Measurements from ENCODE around the gene PASD1. TPM values are rescaled to one million over a fixed set of nuclear protein-coding genes. Genes with fewer than 3 reads are reported as not detected.
"Not testable (repeated sequence)": the region's sequence is repeated elsewhere in the genome, so short reads cannot be mapped to it uniquely, and the experiment has no call there.

PASD1 gene
- total RNA-seq, 1 experiment from 2014 or later, result not detected

- no peaks in the 10 kb centered on the region for H3K27me3 ChIP-seq (ENCODE audit: low read length)
- POLR2A ChIA-PET (ENCODE audit: unreplicated experiment), result no interaction called here
- no TSS peak for BruUV-seq (replicated peaks)
Measured at GRCh38 chrX:151694661-151695582, 131.4 kb downstream of the PASD1 start, which contains the start of gene PRRG3. PRRG3 (plus strand) TSS chrX:151695458; CDS start chrX:151698815, 3,357 bp downstream.

GRCh38 chrX:151695583-151696340 is 132.3 kb downstream of the PASD1 start:
- Histone ChIP-seq H3K36me3 (ENCODE audit: low read depth, low read length) (no peaks in the 10 kb centered on the region), H3F3A (ENCODE audit: low read length, unreplicated experiment) (no peaks in the 10 kb centered on the region), H4K20me1 (ENCODE audit: low read length) (no peaks in the 10 kb centered on the region), H2AFZ (ENCODE audit: low read length) (no peak overlapping the region), H3K9ac (ENCODE audit: low read length) (no peak overlapping the region), H3K4me2 (ENCODE audit: low read length) (no peak overlapping the region), H3K27ac (ENCODE audit: low read length) (no peak overlapping the region), H3K4me3 (ENCODE audit: low read length) (no peak overlapping the region), H3K4me1 (ENCODE audit: insufficient read depth, low read length) (no peaks in the 10 kb centered on the region), H3K9me2 (replicated peaks; ENCODE audit: low read length) (no peaks in the 10 kb centered on the region), H3K9me3 (ENCODE audit: low read length) (no peaks in the 10 kb centered on the region), H3K79me2 (ENCODE audit: low read length) (no peaks in the 10 kb centered on the region), H3K27me3 (ENCODE audit: low read length) (no peaks in the 10 kb centered on the region)
- intact Hi-C loops (cut with micrococcal nuclease), result no loop called here
- no peak for ATAC-seq
- TF ChIP-seq EZH2 (IDR thresholded peaks at IDR 0.05; ENCODE audit: low read length, unreplicated experiment), result no peak
- no peak for TF ChIP-seq CTCF (conservative IDR thresholded peaks at IDR 0.05; ENCODE audit: low read depth, low read length)
- no peak for TF ChIP-seq EZH2phosphoT487 (IDR thresholded peaks at IDR 0.05; ENCODE audit: borderline replicate concordance, low read length)
- DNase-seq, result no peak
- CTCF ChIA-PET, result no interaction called here
- BruUV-seq (replicated peaks), result no TSS peak
- POLR2A ChIA-PET (ENCODE audit: unreplicated experiment), result no interaction called here

More at GRCh38 chrX:151694661-151695582, 131.4 kb downstream of the PASD1 start, which contains the start of gene PRRG3:
- Histone ChIP-seq H3K4me3 (ENCODE audit: low read length) (no peak within 1 kb of the TSS), H3K9ac (ENCODE audit: low read length) (no peak within 1 kb of the TSS), H3K9me2 (replicated peaks; ENCODE audit: low read length) (no peaks in the 10 kb centered on the region), H2AFZ (ENCODE audit: low read length) (no peak within 1 kb of the TSS), H3K27ac (ENCODE audit: low read length) (no peak within 1 kb of the TSS), H3K9me3 (ENCODE audit: low read length) (no peaks in the 10 kb centered on the region), H3K36me3 (ENCODE audit: low read depth, low read length) (no peaks in the 10 kb centered on the region), H3K79me2 (ENCODE audit: low read length) (no peaks in the 10 kb centered on the region), H3K4me2 (ENCODE audit: low read length) (no peak within 1 kb of the TSS), H3K4me1 (ENCODE audit: insufficient read depth, low read length) (no peaks in the 10 kb centered on the region), H4K20me1 (ENCODE audit: low read length) (no peaks in the 10 kb centered on the region), H3F3A (ENCODE audit: low read length, unreplicated experiment) (no peaks in the 10 kb centered on the region)
- intact Hi-C loops (cut with micrococcal nuclease), result no loop called here
- CTCF ChIA-PET, result no interaction called here
- no peak for DNase-seq
- ATAC-seq, result no peak
- TF ChIP-seq EZH2phosphoT487 (IDR thresholded peaks at IDR 0.05; ENCODE audit: borderline replicate concordance, low read length) (no peak), CTCF (conservative IDR thresholded peaks at IDR 0.05; ENCODE audit: low read depth, low read length) (no peak), EZH2 (IDR thresholded peaks at IDR 0.05; ENCODE audit: low read length, unreplicated experiment) (no peak)

- H3F3A ChIP-seq (ENCODE audit: low read length, unreplicated experiment); H3K79me2 ChIP-seq (ENCODE audit: low read length); H2AFZ ChIP-seq (ENCODE audit: low read length); H3K36me3 ChIP-seq (ENCODE audit: low read depth, low read length); ATAC-seq; H3K4me1 ChIP-seq (ENCODE audit: insufficient read depth, low read length); H3K9ac ChIP-seq (ENCODE audit: low read length); H4K20me1 ChIP-seq (ENCODE audit: low read length); H3K9me3 ChIP-seq (ENCODE audit: low read length); H3K9me2 ChIP-seq (replicated peaks; ENCODE audit: low read length); H3K27ac ChIP-seq (ENCODE audit: low read length); BruUV-seq (replicated peaks); DNase-seq; POLR2A ChIA-PET (ENCODE audit: unreplicated experiment); H3K27me3 ChIP-seq (ENCODE audit: low read length); H3K4me2 ChIP-seq (ENCODE audit: low read length); CTCF ChIA-PET; intact Hi-C loops (cut with micrococcal nuclease); H3K4me3 ChIP-seq (ENCODE audit: low read length): not testable (repeated sequence)
Measured at GRCh38 chrX:151697082-151697481, 133.6 kb downstream of the PASD1 start.
